H9 (cell line): Measurements from ENCODE around the gene SHH. TPM values are rescaled to one million over a fixed set of nuclear protein-coding genes. Genes with fewer than 3 reads are reported as not detected.

ENCODE experiments used
- DNase-seq: peaks from one replicate; pipeline ENCODE4 v3.0.0-alpha.2; 2017
- H2AFZ ChIP-seq: one replicate; pipeline ENCODE4 v1.6.1; 2013; ENCODE audit warnings: mild to moderate bottlenecking, low read length, control low read depth, moderate library complexity
- H2AK5ac ChIP-seq: 2 replicates; pipeline ENCODE4 v1.6.1; 2013; ENCODE audit warnings: low read length, control low read depth, mixed read lengths; ENCODE audit not compliant: insufficient read length
- H2BK120ac ChIP-seq: one replicate; pipeline ENCODE4 v1.6.1; 2013; ENCODE audit warnings: low read depth, mild to moderate bottlenecking, low read length, control low read depth, inconsistent platforms; ENCODE audit not compliant: poor library complexity, severe bottlenecking
- H2BK12ac ChIP-seq: 2 replicates; pipeline ENCODE4 v1.6.1; 2013; ENCODE audit warnings: low read length, control low read depth, mixed read lengths, low read depth; ENCODE audit not compliant: insufficient read length
- H2BK15ac ChIP-seq: 2 replicates; pipeline ENCODE4 v1.6.1; 2013; ENCODE audit warnings: low read depth, low read length, control low read depth
- H2BK20ac ChIP-seq: one replicate; pipeline ENCODE4 v1.6.1; 2013; ENCODE audit warnings: low read depth, mild to moderate bottlenecking, low read length, control low read depth, inconsistent platforms; ENCODE audit not compliant: poor library complexity, severe bottlenecking
- H2BK5ac ChIP-seq: 2 replicates; pipeline ENCODE4 v1.6.1; 2013; ENCODE audit warnings: low read length, control low read depth, mixed read lengths; ENCODE audit not compliant: insufficient read length
- H3K14ac ChIP-seq: 2 replicates; pipeline ENCODE4 v1.6.1; 2013; ENCODE audit warnings: low read length, control low read depth; ENCODE audit not compliant: insufficient read depth
- H3K18ac ChIP-seq: 2 replicates; pipeline ENCODE4 v1.6.1; 2013; ENCODE audit warnings: low read depth, mild to moderate bottlenecking, mixed read lengths, low read length, control low read depth; ENCODE audit not compliant: insufficient read length
- H3K23ac ChIP-seq: 2 replicates; pipeline ENCODE4 v1.6.1; 2013; ENCODE audit warnings: low read length, control low read depth, mixed read lengths, low read depth; ENCODE audit not compliant: insufficient read length
- H3K23me2 ChIP-seq: 2 replicates; pipeline ENCODE4 v1.6.1; 2013; ENCODE audit warnings: low read depth, mild to moderate bottlenecking, mixed read lengths, low read length, control low read depth; ENCODE audit not compliant: insufficient read length, poor library complexity, severe bottlenecking
- H3K27ac ChIP-seq: 2 replicates; pipeline ENCODE4 v1.5.1; 2013; ENCODE audit warnings: low read length, control low read depth, mixed read lengths, low read depth; ENCODE audit not compliant: insufficient read length
- H3K27me3 ChIP-seq: 2 replicates; pipeline ENCODE4 v1.6.1; 2013; ENCODE audit warnings: low read length, control low read depth, inconsistent platforms; ENCODE audit not compliant: insufficient read depth
- H3K4ac ChIP-seq: 2 replicates; pipeline ENCODE4 v1.6.1; 2013; ENCODE audit warnings: low read depth, mild to moderate bottlenecking, control low read depth, inconsistent platforms, low read length, moderate library complexity
- H3K4me1 ChIP-seq: 2 replicates; pipeline ENCODE4 v1.6.1; 2013; ENCODE audit warnings: low read length, control low read depth, inconsistent platforms; ENCODE audit not compliant: insufficient read depth
- H3K4me2 ChIP-seq: 2 replicates; pipeline ENCODE4 v1.6.1; 2013; ENCODE audit warnings: low read length, control low read depth, mixed read lengths; ENCODE audit not compliant: insufficient read length, insufficient read depth
- H3K56ac ChIP-seq: 2 replicates; pipeline ENCODE4 v1.6.1; 2013; ENCODE audit warnings: low read depth, mild to moderate bottlenecking, mixed read lengths, low read length, control low read depth; ENCODE audit not compliant: insufficient read length
- H3K79me1 ChIP-seq: 2 replicates; pipeline ENCODE4 v1.6.1; 2013; ENCODE audit warnings: low read depth, mild to moderate bottlenecking, moderate library complexity, low read length, control low read depth, inconsistent platforms; ENCODE audit not compliant: insufficient read depth, poor library complexity, severe bottlenecking
- H3K79me2 ChIP-seq: 2 replicates; pipeline ENCODE4 v1.6.1; 2013; ENCODE audit warnings: low read length, control low read depth, inconsistent platforms; ENCODE audit not compliant: insufficient read depth
- H3K9ac ChIP-seq: 2 replicates; pipeline ENCODE4 v1.6.1; 2013; ENCODE audit warnings: low read length, control low read depth, mixed read lengths; ENCODE audit not compliant: insufficient read length; ENCODE audit errors: extremely low read depth
- H3K9me3 ChIP-seq: one replicate; pipeline ENCODE4 v1.6.1; 2013; ENCODE audit warnings: low read depth, low read length, inconsistent platforms; ENCODE audit not compliant: control insufficient read depth
- H3T11ph ChIP-seq: one replicate; pipeline ENCODE4 v1.6.1; 2013; ENCODE audit warnings: mild to moderate bottlenecking, low read length, control low read depth, inconsistent platforms
- H4K20me1 ChIP-seq: one replicate; pipeline ENCODE4 v1.6.1; 2013; ENCODE audit not compliant: control insufficient read depth, insufficient read length, insufficient read depth
- H4K5ac ChIP-seq: 2 replicates; pipeline ENCODE4 v1.6.1; 2013; ENCODE audit warnings: low read depth, mild to moderate bottlenecking, mixed read lengths, low read length, control low read depth; ENCODE audit not compliant: insufficient read length
- H4K8ac ChIP-seq: replicated peaks from 2 replicates; pipeline ENCODE4 v1.6.1; 2013; ENCODE audit warnings: low read length, control low read depth, mixed read lengths, low read depth; ENCODE audit not compliant: insufficient read length
- H4K91ac ChIP-seq: 2 replicates; pipeline ENCODE4 v1.6.1; 2013; ENCODE audit warnings: low read depth, mild to moderate bottlenecking, moderate library complexity, mixed read lengths, low read length, control low read depth; ENCODE audit not compliant: insufficient read length
- H3K27ac Mint-ChIP-seq, 3 experiments: 2 replicates in 2 of 3; 3 replicates in 1 of 3; pipeline ENCODE4 v1.8.0; 2020 to 2021; ENCODE audit warnings: mixed read lengths in 3 of 3, mild to moderate bottlenecking in 1 of 3, moderate library complexity in 1 of 3
- H3K27me3 Mint-ChIP-seq: 2 replicates; pipeline ENCODE4 v1.8.0; 2021; ENCODE audit warnings: low read depth, mild to moderate bottlenecking, moderate library complexity, mixed read lengths
- H3K36me3 Mint-ChIP-seq, 3 experiments: 2 replicates in 2 of 3; 3 replicates in 1 of 3; pipeline ENCODE4 v1.8.0; 2020 to 2021; ENCODE audit warnings: low read depth in 3 of 3, mixed read lengths in 3 of 3; ENCODE audit not compliant: insufficient read depth in 1 of 3
- H3K4me1 Mint-ChIP-seq, 2 experiments: 2 replicates each; pipeline ENCODE4 v1.8.0; 2020; ENCODE audit warnings: mixed read lengths in 2 of 2
- H3K4me3 Mint-ChIP-seq, 2 experiments: 2 replicates in 1 of 2; 3 replicates in 1 of 2; pipeline ENCODE4 v1.8.0; 2020 to 2021; ENCODE audit warnings: mild to moderate bottlenecking in 2 of 2, mixed read lengths in 2 of 2, moderate library complexity in 1 of 2
- H3K9me3 Mint-ChIP-seq, 2 experiments: 2 replicates in 1 of 2; 3 replicates in 1 of 2; pipeline ENCODE4 v1.8.0; 2020; ENCODE audit warnings: mild to moderate bottlenecking in 2 of 2, mixed read lengths in 2 of 2, moderate library complexity in 1 of 2
- CTCF ChIP-seq: fragments of 200-600 bp; sonication (generic); conservative IDR thresholded peaks from 3 replicates; pipeline ENCODE4 v1.8.0; 2021; ENCODE audit warnings: antibody characterized with exemption, mild to moderate bottlenecking
- whole genome bisulfite sequencing: extraction: QIAGEN DNeasy Blood & Tissue Kit; methylation state at CpG from one replicate; pipeline ENCODE4 v1.1.7; 2013; ENCODE audit warnings: missing lambda C conversion rate, low lambda C conversion rate, mixed read lengths; ENCODE audit not compliant: insufficient read length; ENCODE audit errors: extremely low coverage; 5-methylcytosine and 5-hydroxymethylcytosine counted together
- total RNA-seq: library from RNA; stranded (reverse); gene quantifications from 2 replicates; pipeline ENCODE4 v1.2.1, GENCODE V29; 2021

The SHH gene
- total RNA-seq, 1 experiment from 2014 or later = 0.07 TPM

GRCh38 chr7:155848691-155849669, 36.7 kb upstream of the SHH start:
- H3K14ac ChIP-seq = no peak overlapping the region; the same call in 1 of the 2 replicates
- no CpG with 5 or more reads among the region's 18 CpGs for WGBS
- H2BK5ac ChIP-seq = no peak overlapping the region
- H2BK12ac ChIP-seq = no peak overlapping the region
- TF ChIP-seq CTCF = no peak
- no peak for DNase-seq
- H3K36me3 Mint-ChIP-seq = no peaks in the 10 kb centered on the region
- no peaks in the 10 kb centered on the region for H3K27me3 ChIP-seq
- no peak overlapping the region for H3K23ac ChIP-seq
- no peak overlapping the region for H3T11ph ChIP-seq
- no peak overlapping the region for H4K8ac ChIP-seq
- no peak overlapping the region for H3K18ac ChIP-seq
- no peaks in the 10 kb centered on the region for H4K20me1 ChIP-seq
- no peaks in the 10 kb centered on the region; a peak in 1 of 4 replicates for H3K4me1 Mint-ChIP-seq
- no peaks in the 10 kb centered on the region for H3K23me2 ChIP-seq
- no peak overlapping the region for H3K4ac ChIP-seq
- H3K79me2 ChIP-seq = no peaks in the 10 kb centered on the region
- H3K27ac ChIP-seq = no peak overlapping the region
- H3K9me3 Mint-ChIP-seq = no peaks in the 10 kb centered on the region
- no peaks in the 10 kb centered on the region for H3K79me1 ChIP-seq
- H4K91ac ChIP-seq = no peak overlapping the region
- H3K9me3 ChIP-seq = no peaks in the 10 kb centered on the region
- no peak overlapping the region for H2BK20ac ChIP-seq
- no peak overlapping the region for H3K27ac Mint-ChIP-seq
- H2AK5ac ChIP-seq = no peak overlapping the region
- no peaks in the 10 kb centered on the region for H3K4me1 ChIP-seq
- no peak overlapping the region for H3K9ac ChIP-seq
- H3K4me3 Mint-ChIP-seq = no peak overlapping the region
- H3K56ac ChIP-seq = no peak overlapping the region
- H4K5ac ChIP-seq = no peak overlapping the region
- H3K27me3 Mint-ChIP-seq = peaks cover 6% of the 10 kb centered on the region
- H2AFZ ChIP-seq = no peak overlapping the region
- H2BK120ac ChIP-seq = no peak overlapping the region
- H2BK15ac ChIP-seq = no peak overlapping the region
- H3K4me2 ChIP-seq = no peak overlapping the region
